Gastroesophageal sphincter (tissue), 4 donors: Measurements from ENCODE around the gene PROKR2. TPM values are rescaled to one million over a fixed set of nuclear protein-coding genes. Genes with fewer than 3 reads are reported as not detected.

ENCODE experiments used
- ATAC-seq: fragments of 150-250 bp; one replicate; pipeline ENCODE4 v1.9.1; 2016; ENCODE audit warnings: mild to moderate bottlenecking, moderate library complexity
- H3K27ac ChIP-seq, 4 donors: fragments of 200-600 bp; sonication (generic) in 3 of 4; 1 replicate in 3 of 4; 2 replicates in 1 of 4; pipeline ENCODE4 v1.5.1; 2016 to 2019
- H3K27me3 ChIP-seq: fragments of 200-600 bp; sonication (generic); one replicate; pipeline ENCODE4 v1.5.1; 2019
- H3K36me3 ChIP-seq, 2 donors: fragments of 200-600 bp; sonication (generic); one replicate each; pipeline ENCODE4 v1.5.1; 2019; ENCODE audit warnings: control low read depth in 1 of 2
- H3K4me1 ChIP-seq, 3 donors: fragments of 200-600 bp; sonication (generic); 1 replicate in 2 of 3; 2 replicates in 1 of 3; pipeline ENCODE4 v1.5.1; 2016 to 2019; ENCODE audit warnings: control low read depth in 2 of 3
- H3K4me3 ChIP-seq, 2 donors: fragments of 200-600 bp; sonication (generic); one replicate each; pipeline ENCODE4 v1.5.1; 2019; ENCODE audit warnings: mild to moderate bottlenecking in 1 of 2, moderate library complexity in 1 of 2
- H3K9me3 ChIP-seq, 3 donors: fragments of 200-600 bp; sonication (generic); one replicate each; pipeline ENCODE4 v1.5.1; 2017 to 2019; ENCODE audit warnings: control low read depth in 2 of 3
- EP300 ChIP-seq: sonication (generic); formaldehyde crosslinking; IDR thresholded peaks from one replicate; pipeline ENCODE4 v1.6.1; 2017; ENCODE audit warnings: antibody characterized with exemption, mild to moderate bottlenecking
- POLR2A ChIP-seq, 2 donors: fragments of 450-650 bp; IDR thresholded peaks; one replicate each; pipeline ENCODE4 v1.6.1; 2017; ENCODE audit warnings: antibody characterized with exemption in 2 of 2, mild to moderate bottlenecking in 2 of 2, moderate library complexity in 1 of 2
- POLR2AphosphoS5 ChIP-seq: sonication (generic); formaldehyde crosslinking; IDR thresholded peaks from one replicate; pipeline ENCODE4 v1.6.1; 2017; ENCODE audit warnings: antibody characterized with exemption
- WGBS, 2 donors: methylation state at CpG; one replicate each; pipeline ENCODE4 v1.1.5; 2018; ENCODE audit warnings: low coverage in 1 of 2; 5-methylcytosine and 5-hydroxymethylcytosine counted together
- total RNA-seq, 4 donors: library from RNA; depleted of rRNA; stranded (reverse); fragments of >200 nt; gene quantifications; one replicate each; pipeline ENCODE4 v1.1.0, GENCODE V29; 2016
- TF ChIP-seq, protein P1 (sequence below), 4 experiments: fragments of 200-600 bp in 2 of 4; fragments of 450-650 bp in 2 of 4; sonication (generic) in 1 of 4; IDR thresholded peaks; one replicate each; pipeline ENCODE4 v1.5.1; 2017 to 2019; ENCODE audit warnings: antibody characterized with exemption in 4 of 4, mild to moderate bottlenecking in 2 of 4, moderate library complexity in 2 of 4

Gene PROKR2
- total RNA-seq, 4 donors from 2014 or later: not detected

DNA sequence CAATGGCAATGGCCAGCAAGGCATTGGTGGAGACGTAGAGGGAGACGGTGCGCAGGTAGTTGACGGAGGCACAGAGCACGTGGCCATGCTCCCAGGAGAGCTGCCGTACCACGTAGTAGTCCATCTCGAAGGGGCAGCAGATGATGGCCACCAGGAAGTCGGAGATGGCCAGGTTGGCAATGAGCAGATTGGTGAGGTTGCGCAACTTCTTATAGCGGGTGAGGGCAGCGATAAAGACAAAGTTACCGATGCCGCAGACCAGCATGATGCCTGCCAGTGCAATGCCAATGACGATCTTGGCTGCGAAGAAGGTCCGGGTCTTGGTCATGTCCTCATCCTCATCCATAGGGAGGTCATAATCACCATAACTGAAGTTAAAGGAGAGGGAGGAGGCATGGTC lies 2.8 kb downstream of the PROKR2 start:
- H3K4me3 ChIP-seq: no peak overlapping the region
- TF ChIP-seq, protein P1, sequence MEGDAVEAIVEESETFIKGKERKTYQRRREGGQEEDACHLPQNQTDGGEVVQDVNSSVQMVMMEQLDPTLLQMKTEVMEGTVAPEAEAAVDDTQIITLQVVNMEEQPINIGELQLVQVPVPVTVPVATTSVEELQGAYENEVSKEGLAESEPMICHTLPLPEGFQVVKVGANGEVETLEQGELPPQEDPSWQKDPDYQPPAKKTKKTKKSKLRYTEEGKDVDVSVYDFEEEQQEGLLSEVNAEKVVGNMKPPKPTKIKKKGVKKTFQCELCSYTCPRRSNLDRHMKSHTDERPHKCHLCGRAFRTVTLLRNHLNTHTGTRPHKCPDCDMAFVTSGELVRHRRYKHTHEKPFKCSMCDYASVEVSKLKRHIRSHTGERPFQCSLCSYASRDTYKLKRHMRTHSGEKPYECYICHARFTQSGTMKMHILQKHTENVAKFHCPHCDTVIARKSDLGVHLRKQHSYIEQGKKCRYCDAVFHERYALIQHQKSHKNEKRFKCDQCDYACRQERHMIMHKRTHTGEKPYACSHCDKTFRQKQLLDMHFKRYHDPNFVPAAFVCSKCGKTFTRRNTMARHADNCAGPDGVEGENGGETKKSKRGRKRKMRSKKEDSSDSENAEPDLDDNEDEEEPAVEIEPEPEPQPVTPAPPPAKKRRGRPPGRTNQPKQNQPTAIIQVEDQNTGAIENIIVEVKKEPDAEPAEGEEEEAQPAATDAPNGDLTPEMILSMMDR (IDR thresholded peaks at IDR 0.05): no peak
- no peak for TF ChIP-seq POLR2AphosphoS5
- no peak for TF ChIP-seq POLR2A (IDR thresholded peaks at IDR 0.05)
- TF ChIP-seq EP300: no peak
- no peaks in the 10 kb centered on the region for H3K36me3 ChIP-seq
- ATAC-seq: no peak
- H3K27me3 ChIP-seq: peaks cover 59% of the 10 kb centered on the region
- no peak overlapping the region for H3K27ac ChIP-seq
- peaks cover 0 to 6% (median 0%) of the 10 kb centered on the region in 3 donors for H3K4me1 ChIP-seq
- WGBS, 2 donors: 87 to 96% methylated on average over 9 to 16 of the region's 17 CpGs
- peaks cover 0 to 17% (median 0%) of the 10 kb centered on the region in 3 donors for H3K9me3 ChIP-seq

DNA sequence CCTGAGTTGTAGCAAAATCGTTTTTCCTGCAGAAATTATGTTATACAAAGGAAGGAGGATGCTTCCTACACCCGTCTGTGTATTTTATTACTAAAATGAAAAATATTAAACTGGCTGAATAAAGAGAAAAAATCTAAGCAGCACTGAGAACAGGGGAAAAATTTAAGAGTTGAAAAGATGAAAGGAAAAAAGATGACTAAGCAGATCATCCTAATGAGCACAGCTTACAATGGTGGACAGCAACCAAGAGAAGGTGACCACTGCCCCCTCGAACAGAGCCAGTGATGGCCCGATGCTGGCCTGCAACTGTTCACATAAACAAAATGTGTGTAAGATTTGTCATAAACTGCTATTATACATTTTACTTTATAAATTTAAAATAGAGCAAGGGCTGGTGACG lies 4.2 kb downstream of the PROKR2 start:
- Histone ChIP-seq H3K36me3 (no peaks in the 10 kb centered on the region), H3K9me3 (peaks cover 0 to 31% (median 0%) of the 10 kb centered on the region in 3 donors), H3K27ac (no peak overlapping the region), H3K27me3 (peaks cover 45% of the 10 kb centered on the region), H3K4me3 (no peak overlapping the region), H3K4me1 (peaks cover 0 to 6% (median 0%) of the 10 kb centered on the region in 3 donors)
- no peak for ATAC-seq
- WGBS, 2 donors: 80 to 81% methylated on average over 4 to 5 of the region's 5 CpGs
- TF ChIP-seq POLR2AphosphoS5 (no peak), POLR2A (IDR thresholded peaks at IDR 0.05) (no peak), EP300 (no peak)
- TF ChIP-seq, protein P1 (IDR thresholded peaks at IDR 0.05): no peak

DNA sequence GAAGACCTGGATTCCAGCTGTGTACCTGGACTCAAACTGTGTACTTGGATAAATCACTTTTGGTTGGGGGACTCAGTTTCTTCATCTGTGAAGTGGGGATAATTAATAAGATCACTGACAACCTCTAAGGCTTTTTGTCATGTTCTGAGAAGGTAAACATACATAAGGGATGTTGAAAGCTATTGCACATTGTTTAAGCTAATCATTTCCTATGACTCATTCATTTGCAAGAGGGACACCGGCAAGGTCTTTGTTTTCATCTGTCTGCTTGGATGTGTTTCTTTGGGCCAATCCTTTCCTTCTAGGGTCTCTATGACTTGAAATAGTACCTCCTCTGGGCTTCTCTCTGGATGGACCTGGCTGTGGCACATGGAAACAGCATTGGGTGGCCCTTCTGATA lies 6.8 kb downstream of the PROKR2 start:
- TF ChIP-seq POLR2AphosphoS5: no peak
- TF ChIP-seq, protein P1 (IDR thresholded peaks at IDR 0.05): no peak
- TF ChIP-seq EP300: no peak
- TF ChIP-seq POLR2A (IDR thresholded peaks at IDR 0.05): no peak
- WGBS, 2 donors: 100% methylated on average over 1 of the region's 1 CpG; no CpG with 5 or more reads in 1 of the 2 donors

DNA sequence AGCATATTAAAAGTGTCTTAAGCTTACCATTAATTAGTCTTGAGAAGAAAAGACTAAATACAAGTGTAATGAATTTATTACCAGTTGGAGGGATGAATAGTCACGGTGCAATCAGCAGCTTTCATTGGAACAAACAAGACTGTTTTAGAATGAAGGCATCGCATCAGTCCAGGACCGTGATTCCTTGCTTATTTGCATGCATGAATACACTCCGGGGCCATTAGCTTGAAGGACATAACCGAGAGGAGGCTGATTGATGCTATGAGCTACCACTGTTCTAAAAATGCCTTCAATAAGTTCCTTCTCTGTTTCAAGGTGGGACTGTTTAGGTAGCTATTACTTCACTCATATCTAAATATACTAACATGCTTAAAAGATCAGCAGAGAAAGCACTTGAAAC lies 17.9 kb downstream of the PROKR2 start:
- no peak overlapping the region for H3K27ac ChIP-seq
- H3K36me3 ChIP-seq: no peaks in the 10 kb centered on the region
- no peaks in the 10 kb centered on the region for H3K4me1 ChIP-seq
- H3K27me3 ChIP-seq: no peaks in the 10 kb centered on the region
- ATAC-seq: no peak
- no peak overlapping the region for H3K4me3 ChIP-seq
- no peaks in the 10 kb centered on the region for H3K9me3 ChIP-seq
- TF ChIP-seq EP300 (no peak), POLR2A (IDR thresholded peaks at IDR 0.05) (no peak), POLR2AphosphoS5 (no peak)
- TF ChIP-seq, protein P1 (IDR thresholded peaks at IDR 0.05): no peak
- 71 to 72% methylated on average over 4 to 5 of the region's 5 CpGs for WGBS, 2 donors

More for the DNA sequence above, 6.8 kb downstream of the PROKR2 start:
- peaks cover 19% of the 10 kb centered on the region for H3K27me3 ChIP-seq
- no peaks in the 10 kb centered on the region for H3K36me3 ChIP-seq
- ATAC-seq: no peak
- no peaks in the 10 kb centered on the region for H3K4me1 ChIP-seq
- H3K9me3 ChIP-seq: peaks cover 0 to 43% (median 0%) of the 10 kb centered on the region in 3 donors
- no peak overlapping the region for H3K4me3 ChIP-seq
- H3K27ac ChIP-seq: no peak overlapping the region

DNA sequence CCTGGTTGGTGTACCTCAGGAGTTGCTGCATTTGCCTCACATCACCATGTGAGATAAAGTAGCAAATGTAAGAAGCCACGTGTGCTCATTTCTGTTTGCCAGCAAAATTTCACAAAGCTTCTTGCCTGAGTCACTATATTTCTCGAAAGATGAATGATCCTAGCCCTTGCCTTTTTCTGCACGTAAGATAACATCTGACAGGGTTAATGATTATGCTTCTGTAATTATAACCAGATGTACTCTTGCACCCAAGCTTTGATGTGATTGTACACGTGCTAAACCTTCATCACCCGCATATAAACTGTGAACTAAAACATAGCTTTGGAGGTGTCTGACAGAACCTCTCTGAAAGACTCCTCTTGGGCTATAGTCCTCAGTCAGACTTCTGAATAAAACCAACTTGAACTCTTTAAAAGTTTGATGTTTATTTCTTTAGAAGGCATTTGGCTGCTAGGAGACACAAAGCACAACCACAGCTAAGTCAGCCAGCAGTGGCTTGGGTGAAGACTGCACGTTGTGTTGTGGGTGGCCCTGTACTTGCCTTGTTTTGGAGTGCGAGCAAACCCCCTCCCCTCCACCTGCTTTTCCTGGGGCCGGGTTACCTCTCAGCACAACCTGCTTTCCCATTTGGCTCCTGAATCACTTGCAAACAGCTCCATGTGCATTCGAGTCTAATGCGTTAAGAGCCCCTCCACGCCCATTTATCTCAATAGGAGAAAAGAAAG lies 19.3 kb downstream of the PROKR2 start:
- Histone ChIP-seq H3K9me3 (no peaks in the 10 kb centered on the region), H3K27me3 (no peaks in the 10 kb centered on the region), H3K36me3 (no peaks in the 10 kb centered on the region), H3K4me3 (no peak overlapping the region), H3K27ac (no peak overlapping the region), H3K4me1 (no peaks in the 10 kb centered on the region)
- 4 to 26% methylated on average over 10 to 11 of the region's 11 CpGs for WGBS, 2 donors
- TF ChIP-seq POLR2AphosphoS5 (no peak), POLR2A (IDR thresholded peaks at IDR 0.05) (no peak), EP300 (no peak)
- TF ChIP-seq, protein P1 (IDR thresholded peaks at IDR 0.05): no peak
- ATAC-seq: no peak
